Gastroesophageal sphincter (tissue), 4 donors: ENCODE data around the gene GRID1. TPM values are rescaled to one million over a fixed set of nuclear protein-coding genes. Genes with fewer than 3 reads are reported as not detected.

Experiments used
- ATAC-seq: fragments of 150-250 bp; one replicate; pipeline ENCODE4 v1.9.1; 2016; ENCODE audit warnings: mild to moderate bottlenecking, moderate library complexity
- H3K27ac ChIP-seq, 4 donors: fragments of 200-600 bp; sonication (generic) in 3 of 4; 1 replicate in 3 of 4; 2 replicates in 1 of 4; pipeline ENCODE4 v1.5.1; 2016 to 2019
- H3K27me3 ChIP-seq: fragments of 200-600 bp; sonication (generic); one replicate; pipeline ENCODE4 v1.5.1; 2019
- H3K36me3 ChIP-seq, 2 donors: fragments of 200-600 bp; sonication (generic); one replicate each; pipeline ENCODE4 v1.5.1; 2019; ENCODE audit warnings: control low read depth in 1 of 2
- H3K4me1 ChIP-seq, 3 donors: fragments of 200-600 bp; sonication (generic); 1 replicate in 2 of 3; 2 replicates in 1 of 3; pipeline ENCODE4 v1.5.1; 2016 to 2019; ENCODE audit warnings: control low read depth in 2 of 3
- H3K4me3 ChIP-seq, 2 donors: fragments of 200-600 bp; sonication (generic); one replicate each; pipeline ENCODE4 v1.5.1; 2019; ENCODE audit warnings: mild to moderate bottlenecking in 1 of 2, moderate library complexity in 1 of 2
- H3K9me3 ChIP-seq, 3 donors: fragments of 200-600 bp; sonication (generic); one replicate each; pipeline ENCODE4 v1.5.1; 2017 to 2019; ENCODE audit warnings: control low read depth in 2 of 3
- EP300 ChIP-seq: sonication (generic); formaldehyde crosslinking; IDR thresholded peaks from one replicate; pipeline ENCODE4 v1.6.1; 2017; ENCODE audit warnings: antibody characterized with exemption, mild to moderate bottlenecking
- POLR2A ChIP-seq, 2 donors: fragments of 450-650 bp; IDR thresholded peaks; one replicate each; pipeline ENCODE4 v1.6.1; 2017; ENCODE audit warnings: antibody characterized with exemption in 2 of 2, mild to moderate bottlenecking in 2 of 2, moderate library complexity in 1 of 2
- POLR2AphosphoS5 ChIP-seq: sonication (generic); formaldehyde crosslinking; IDR thresholded peaks from one replicate; pipeline ENCODE4 v1.6.1; 2017; ENCODE audit warnings: antibody characterized with exemption
- WGBS, 2 donors: methylation state at CpG; one replicate each; pipeline ENCODE4 v1.1.5; 2018; ENCODE audit warnings: low coverage in 1 of 2; 5-methylcytosine and 5-hydroxymethylcytosine counted together
- total RNA-seq, 4 donors: library from RNA; depleted of rRNA; stranded (reverse); fragments of >200 nt; gene quantifications; one replicate each; pipeline ENCODE4 v1.1.0, GENCODE V29; 2016
- TF ChIP-seq, protein P1 (sequence below), 4 experiments: fragments of 200-600 bp in 2 of 4; fragments of 450-650 bp in 2 of 4; sonication (generic) in 1 of 4; IDR thresholded peaks; one replicate each; pipeline ENCODE4 v1.5.1; 2017 to 2019; ENCODE audit warnings: antibody characterized with exemption in 4 of 4, mild to moderate bottlenecking in 2 of 4, moderate library complexity in 2 of 4

Gene GRID1
- total RNA-seq, 4 donors from 2014 or later: 1.2 to 2.7 (median 1.7) TPM

DNA sequence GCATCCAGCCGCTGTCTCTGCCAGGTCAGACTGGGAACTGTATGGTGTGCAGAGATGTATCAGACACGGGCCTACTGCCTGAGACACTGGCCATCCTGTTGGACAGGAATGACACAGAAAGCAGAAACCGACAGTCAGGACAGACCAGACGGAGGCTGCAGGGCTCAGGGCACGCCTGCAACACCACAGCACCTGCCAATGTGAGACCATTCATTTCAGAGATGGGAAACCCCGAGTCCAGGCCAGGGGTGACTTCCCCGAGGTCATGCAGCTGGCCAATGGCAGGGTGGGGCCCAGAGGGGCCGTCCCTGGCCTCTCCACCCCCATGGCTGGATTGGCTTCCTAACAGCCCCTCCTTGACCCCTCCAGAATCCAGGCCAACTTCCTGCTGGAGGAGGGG is 34.7 kb downstream of the GRID1 start:
- TF ChIP-seq EP300: no peak
- TF ChIP-seq, protein P1, sequence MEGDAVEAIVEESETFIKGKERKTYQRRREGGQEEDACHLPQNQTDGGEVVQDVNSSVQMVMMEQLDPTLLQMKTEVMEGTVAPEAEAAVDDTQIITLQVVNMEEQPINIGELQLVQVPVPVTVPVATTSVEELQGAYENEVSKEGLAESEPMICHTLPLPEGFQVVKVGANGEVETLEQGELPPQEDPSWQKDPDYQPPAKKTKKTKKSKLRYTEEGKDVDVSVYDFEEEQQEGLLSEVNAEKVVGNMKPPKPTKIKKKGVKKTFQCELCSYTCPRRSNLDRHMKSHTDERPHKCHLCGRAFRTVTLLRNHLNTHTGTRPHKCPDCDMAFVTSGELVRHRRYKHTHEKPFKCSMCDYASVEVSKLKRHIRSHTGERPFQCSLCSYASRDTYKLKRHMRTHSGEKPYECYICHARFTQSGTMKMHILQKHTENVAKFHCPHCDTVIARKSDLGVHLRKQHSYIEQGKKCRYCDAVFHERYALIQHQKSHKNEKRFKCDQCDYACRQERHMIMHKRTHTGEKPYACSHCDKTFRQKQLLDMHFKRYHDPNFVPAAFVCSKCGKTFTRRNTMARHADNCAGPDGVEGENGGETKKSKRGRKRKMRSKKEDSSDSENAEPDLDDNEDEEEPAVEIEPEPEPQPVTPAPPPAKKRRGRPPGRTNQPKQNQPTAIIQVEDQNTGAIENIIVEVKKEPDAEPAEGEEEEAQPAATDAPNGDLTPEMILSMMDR (IDR thresholded peaks at IDR 0.05): no peak
- no peak for TF ChIP-seq POLR2AphosphoS5
- TF ChIP-seq POLR2A (IDR thresholded peaks at IDR 0.05): no peak
- no peak overlapping the region for H3K27ac ChIP-seq

DNA sequence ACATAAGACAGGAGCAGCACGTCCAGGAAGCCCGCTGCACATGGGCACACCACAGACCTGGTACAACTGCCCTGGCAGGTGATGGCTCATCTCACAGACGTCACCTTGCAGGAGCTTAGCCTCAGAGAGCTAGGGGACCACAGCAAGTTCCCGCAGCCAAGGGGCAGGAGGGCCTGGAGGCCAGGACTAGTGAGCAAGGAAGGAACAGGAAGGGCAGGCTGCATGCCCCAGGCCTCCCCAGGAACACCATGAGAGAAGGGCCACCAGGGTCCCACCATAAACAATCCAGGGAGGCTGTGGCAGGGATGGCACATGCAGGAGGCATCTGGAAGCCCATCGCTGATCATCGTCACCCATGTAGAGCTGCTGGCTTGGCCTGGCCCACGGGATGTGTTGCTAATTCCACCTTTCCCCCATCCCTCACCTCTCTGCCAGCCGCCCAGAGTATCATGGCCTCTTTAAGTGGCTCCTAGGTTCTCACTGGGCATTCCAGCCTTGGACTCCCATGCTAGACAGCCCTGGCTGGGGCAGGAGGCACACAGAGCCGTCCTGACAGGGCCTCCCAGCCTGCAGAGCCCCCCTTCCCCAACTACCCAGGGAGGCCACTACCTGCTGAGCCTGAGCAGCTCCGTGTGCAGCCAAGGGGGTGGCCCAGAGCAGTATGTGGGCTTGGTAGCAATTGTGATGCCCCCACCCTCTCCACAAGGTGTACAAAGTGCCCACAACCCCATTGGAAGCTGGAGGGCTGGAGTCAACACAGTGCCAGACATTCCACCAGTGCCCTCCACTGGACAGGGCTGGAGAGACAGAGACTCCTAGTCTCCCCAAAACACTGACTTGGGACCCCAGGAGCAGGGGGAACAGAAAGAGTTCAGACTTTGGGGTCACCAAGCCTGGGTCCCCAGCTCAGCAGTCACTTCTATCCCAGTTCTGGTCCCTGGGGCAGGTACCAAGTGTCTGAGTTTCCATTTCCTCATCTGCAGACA is 35.5 kb downstream of the GRID1 start:
- TF ChIP-seq, protein P1 (IDR thresholded peaks at IDR 0.05): no peak
- TF ChIP-seq POLR2A (IDR thresholded peaks at IDR 0.05) (no peak), POLR2AphosphoS5 (no peak), EP300 (no peak)
- no peak overlapping the region for H3K4me3 ChIP-seq
- ATAC-seq: no peak
- 80 to 83% methylated on average over 1 to 3 of the region's 10 CpGs for WGBS, 2 donors
- H3K9me3 ChIP-seq: no peaks in the 10 kb centered on the region
- H3K27ac ChIP-seq: no peak overlapping the region
- peaks cover 15% of the 10 kb centered on the region for H3K27me3 ChIP-seq
- no peaks in the 10 kb centered on the region for H3K36me3 ChIP-seq
- H3K4me1 ChIP-seq: no peaks in the 10 kb centered on the region

More for the DNA sequence above, 34.7 kb downstream of the GRID1 start:
- Histone ChIP-seq H3K9me3 (no peaks in the 10 kb centered on the region), H3K4me3 (no peak overlapping the region), H3K4me1 (no peaks in the 10 kb centered on the region), H3K36me3 (no peaks in the 10 kb centered on the region), H3K27me3 (peaks cover 15% of the 10 kb centered on the region)
- whole genome bisulfite sequencing, 2 donors: no CpG with 5 or more reads among the region's 8 CpGs
- ATAC-seq: no peak

- no peak overlapping the region for H3K27ac ChIP-seq
- no peak for TF ChIP-seq EP300
- TF ChIP-seq, protein P1 (IDR thresholded peaks at IDR 0.05): no peak
- no peak for TF ChIP-seq POLR2A (IDR thresholded peaks at IDR 0.05)
- no peak for TF ChIP-seq POLR2AphosphoS5
- no peak for ATAC-seq
- WGBS, 2 donors: 66 to 88% methylated on average over 4 to 7 of the region's 16 CpGs
- H3K36me3 ChIP-seq: no peaks in the 10 kb centered on the region
- no peaks in the 10 kb centered on the region for H3K4me1 ChIP-seq
- H3K27me3 ChIP-seq: peaks cover 15% of the 10 kb centered on the region
- no peaks in the 10 kb centered on the region for H3K9me3 ChIP-seq
- H3K4me3 ChIP-seq: no peak overlapping the region
Measured at GRCh38 chr10:86329896-86330680, 36.5 kb downstream of the GRID1 start.

DNA sequence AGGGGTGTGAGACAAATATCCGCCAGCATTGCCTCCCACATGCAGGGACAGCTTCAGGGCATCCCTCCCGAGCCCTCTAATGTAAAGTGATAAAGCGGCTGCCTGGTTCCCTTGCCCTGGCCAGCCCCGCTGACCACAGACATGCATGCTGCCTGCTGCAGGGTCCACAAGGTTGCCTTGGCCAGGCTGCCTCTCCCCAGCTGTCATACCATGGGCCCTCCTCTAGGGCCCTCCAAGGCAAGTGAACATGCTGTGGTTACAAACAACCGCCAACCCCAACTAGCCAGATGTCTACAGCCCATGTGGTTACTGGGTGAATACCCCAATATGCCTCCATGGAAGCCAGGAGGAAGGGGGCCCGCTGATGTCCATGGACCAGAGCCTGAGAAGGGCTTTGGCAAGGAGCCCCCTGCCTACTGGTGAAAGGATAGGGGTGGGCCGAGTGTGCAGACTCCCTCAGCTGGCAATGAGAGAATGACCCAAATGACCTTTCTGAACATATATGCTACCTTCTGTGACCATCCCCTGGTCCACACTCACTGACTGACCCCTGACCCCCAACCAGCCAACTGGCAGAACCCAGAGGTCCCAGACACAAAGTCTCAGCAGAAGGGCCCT is 37.4 kb downstream of the GRID1 start:
- Histone ChIP-seq H3K4me1 (no peaks in the 10 kb centered on the region), H3K9me3 (no peaks in the 10 kb centered on the region), H3K27me3 (peaks cover 10% of the 10 kb centered on the region), H3K36me3 (no peaks in the 10 kb centered on the region), H3K4me3 (no peak overlapping the region), H3K27ac (no peak overlapping the region)
- TF ChIP-seq POLR2A (IDR thresholded peaks at IDR 0.05) (no peak), EP300 (no peak), POLR2AphosphoS5 (no peak)
- TF ChIP-seq, protein P1 (IDR thresholded peaks at IDR 0.05): no peak
- ATAC-seq: no peak
- 100% methylated on average over 1 of the region's 7 CpGs; no CpG with 5 or more reads in 1 of the 2 donors for WGBS, 2 donors
